GM19035 (cell line): ENCODE measurements around the gene SULF2.
"Not testable (repeated sequence)": the region's sequence is repeated elsewhere in the genome, so short reads cannot be mapped to it uniquely, and the experiment has no call there.

ENCODE experiments used
- ATAC-seq: cut with Tn5 transposase; IDR thresholded peaks from one replicate; pipeline ENCODE4 v1.9.1; 2021; ENCODE audit not compliant: unreplicated experiment

The SULF2 gene

DNA sequence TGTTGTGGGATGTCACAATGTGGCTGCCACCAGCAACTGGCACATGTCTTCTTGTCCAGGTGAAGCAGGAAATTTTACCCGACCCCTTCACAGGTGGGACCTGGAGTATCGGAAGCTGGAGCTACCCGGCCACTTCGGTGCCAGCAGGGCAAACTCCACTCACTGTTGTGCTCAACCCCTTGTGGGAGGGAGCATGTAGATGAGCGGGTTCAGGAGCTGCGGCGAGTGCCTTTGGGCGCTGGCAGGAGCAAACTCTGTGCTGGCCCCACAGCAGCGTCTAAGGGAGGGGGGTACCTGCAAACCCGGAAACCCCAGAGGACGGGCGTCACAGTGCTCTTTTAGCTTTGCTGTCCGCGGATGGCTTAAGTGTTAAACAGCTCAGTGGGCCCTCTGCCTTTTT, 20.7 kb upstream of the SULF2 start:
- no peak for ATAC-seq

DNA sequence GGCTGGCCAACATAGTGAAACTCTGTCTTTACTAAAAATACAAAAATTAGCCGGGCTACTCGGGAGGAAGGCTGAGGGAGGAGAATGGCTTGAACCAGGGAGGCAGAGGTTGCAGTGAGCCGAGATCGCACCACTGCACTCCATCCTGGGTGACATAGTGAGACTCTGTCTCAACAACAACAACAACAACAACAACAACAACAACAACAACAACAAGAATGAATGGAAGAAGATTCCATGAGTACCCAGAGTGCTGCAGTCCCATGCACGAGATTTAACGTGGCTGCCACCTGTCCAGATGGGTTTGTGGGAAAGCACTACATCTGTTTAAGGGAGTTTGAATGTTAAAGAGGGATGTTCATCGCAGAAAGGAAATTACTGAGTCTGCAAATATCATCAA, 19.7 kb upstream of the SULF2 start:
- ATAC-seq, result not testable (repeated sequence)

DNA sequence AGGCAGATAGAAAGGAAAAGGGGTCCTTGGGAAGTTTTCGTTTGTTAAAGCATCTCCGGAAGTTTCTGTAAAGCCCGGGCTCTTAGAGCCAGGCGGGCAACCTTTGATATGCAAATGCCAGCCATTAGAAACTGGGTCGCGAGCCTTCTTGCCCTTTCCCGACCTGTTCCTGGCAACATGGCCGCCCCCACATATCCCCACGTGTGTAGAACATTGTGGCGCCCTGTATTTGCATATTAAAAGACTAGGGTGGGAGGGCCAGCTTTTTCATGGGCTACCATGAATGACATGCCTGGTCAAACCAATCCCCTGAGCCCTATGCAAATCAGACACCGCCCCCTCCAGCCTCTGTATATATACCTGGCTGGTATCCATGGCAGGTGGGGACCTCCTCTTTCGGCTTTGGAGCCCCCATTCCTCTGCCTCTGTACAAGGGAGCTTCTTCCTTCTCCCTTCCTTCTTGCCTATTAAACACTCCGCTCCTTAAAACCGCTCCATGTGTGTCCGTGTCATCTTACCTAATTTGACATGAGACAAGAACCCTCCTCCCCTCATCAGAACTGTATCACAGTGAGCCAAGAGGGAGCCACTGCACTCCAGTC, 19.0 kb upstream of the SULF2 start:
- not testable (repeated sequence) for ATAC-seq

DNA sequence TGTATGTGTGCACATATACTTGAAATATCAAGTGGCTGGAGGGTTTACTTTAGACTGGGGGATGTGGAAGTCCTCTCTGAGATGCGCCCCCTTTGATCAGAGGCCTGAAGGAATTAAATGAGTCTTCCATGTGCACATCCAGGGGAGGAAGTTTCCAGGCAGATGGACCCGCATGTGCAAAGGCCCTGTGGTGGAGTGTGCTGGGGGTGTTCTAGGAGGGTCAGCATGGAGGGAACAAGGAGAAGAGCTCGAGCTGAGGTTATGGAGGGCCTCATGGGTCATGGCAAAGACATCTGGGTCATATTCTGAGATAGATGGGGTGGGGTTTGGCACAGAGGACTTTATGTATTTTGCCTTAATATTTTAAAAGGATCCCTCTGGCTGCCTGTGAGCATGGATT, 17.7 kb upstream of the SULF2 start:
- ATAC-seq, result no peak

DNA sequence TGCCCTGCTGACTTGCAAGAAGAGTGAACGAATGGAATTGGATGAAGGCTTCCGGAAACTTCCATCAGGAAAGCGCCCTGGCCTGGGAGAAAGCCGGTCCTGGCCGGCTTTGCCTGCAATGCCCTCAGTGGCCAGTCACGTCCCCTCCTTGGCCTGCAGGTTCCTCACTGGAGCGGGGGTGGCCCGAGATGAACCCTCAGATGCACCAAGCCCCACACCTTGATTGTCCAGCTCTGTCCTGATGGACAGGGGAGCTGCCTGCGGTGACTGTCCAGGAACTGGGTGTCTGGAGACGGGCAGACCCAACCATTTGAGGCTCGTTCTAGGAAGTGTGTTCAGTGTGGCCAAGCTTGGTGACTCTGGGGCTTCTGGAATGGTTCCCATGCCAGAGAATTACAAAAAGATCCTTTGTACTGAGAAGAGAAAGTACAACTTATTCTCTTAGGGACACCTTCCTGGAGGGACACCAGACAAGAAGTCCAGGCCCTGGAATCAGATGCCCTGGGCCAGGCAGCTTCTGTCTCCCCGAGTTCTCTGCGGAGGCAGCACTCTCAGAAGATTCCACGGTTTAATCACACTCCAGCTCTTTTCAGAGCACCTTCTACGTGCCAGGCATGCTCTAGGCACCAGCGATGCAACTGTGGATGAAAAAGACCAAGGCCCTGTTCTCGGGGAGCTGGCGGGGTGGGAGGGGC, 17.1 kb upstream of the SULF2 start:
- no peak for ATAC-seq

DNA sequence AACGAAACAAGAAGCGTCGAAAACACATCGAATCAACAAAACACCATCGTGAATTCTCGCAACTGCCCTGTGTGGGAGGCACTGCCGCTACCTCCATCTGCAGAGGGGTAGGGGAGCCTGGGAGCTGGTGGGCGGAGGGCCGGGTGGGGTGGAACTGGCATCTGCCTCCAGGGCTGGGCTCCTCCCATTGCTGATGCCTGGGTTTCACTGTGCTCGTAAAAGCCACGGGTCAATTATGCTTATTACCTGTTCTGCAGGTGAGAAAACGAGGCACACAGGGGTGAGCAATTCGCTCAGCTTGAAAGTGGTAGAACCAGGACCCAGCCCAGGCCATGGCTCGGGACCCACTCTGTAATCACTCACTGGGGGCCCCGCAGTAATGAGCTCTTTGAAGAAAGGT, 16.5 kb upstream of the SULF2 start:
- ATAC-seq, result no peak

DNA sequence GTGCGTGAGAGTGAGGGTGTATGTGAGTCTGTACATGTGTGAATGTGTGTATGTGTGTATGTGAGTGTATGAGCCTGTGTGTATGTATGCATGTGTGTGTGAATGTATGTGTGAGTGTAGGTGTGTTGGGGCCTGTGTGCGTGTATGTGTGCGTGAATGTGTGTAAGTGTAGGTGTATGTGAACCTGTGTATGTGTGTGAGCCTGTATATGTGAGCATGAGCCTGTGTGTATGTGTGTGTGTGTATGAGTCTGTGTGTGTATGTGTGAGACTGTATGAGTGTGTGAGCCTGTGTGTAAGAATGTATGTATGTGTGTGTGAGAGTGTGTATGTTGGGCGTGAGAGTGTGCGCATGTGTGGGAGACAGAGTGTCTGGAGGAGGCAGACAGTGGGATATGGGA, 15.8 kb upstream of the SULF2 start:
- ATAC-seq, result no peak

DNA sequence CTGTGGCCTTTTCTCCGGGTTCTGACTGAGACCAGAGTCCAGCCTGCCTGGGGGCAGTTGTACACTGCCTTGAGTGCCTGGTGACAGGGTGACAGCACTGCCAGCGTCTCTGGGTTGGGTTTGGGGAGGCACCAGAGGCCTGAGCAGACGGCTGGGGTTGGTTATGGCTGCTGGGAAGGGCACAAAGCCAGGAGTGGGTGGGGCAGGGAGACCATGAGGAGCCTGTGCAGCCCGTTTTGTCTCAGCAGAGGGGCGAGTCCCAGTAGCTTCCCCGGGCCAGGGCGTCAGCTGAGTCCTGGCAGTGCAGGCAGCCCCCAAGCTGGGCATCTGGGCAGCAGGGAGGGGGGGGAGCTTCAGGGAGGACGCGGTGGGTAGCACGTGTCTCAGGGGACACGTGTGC, 15.3 kb upstream of the SULF2 start:
- ATAC-seq, result no peak

DNA sequence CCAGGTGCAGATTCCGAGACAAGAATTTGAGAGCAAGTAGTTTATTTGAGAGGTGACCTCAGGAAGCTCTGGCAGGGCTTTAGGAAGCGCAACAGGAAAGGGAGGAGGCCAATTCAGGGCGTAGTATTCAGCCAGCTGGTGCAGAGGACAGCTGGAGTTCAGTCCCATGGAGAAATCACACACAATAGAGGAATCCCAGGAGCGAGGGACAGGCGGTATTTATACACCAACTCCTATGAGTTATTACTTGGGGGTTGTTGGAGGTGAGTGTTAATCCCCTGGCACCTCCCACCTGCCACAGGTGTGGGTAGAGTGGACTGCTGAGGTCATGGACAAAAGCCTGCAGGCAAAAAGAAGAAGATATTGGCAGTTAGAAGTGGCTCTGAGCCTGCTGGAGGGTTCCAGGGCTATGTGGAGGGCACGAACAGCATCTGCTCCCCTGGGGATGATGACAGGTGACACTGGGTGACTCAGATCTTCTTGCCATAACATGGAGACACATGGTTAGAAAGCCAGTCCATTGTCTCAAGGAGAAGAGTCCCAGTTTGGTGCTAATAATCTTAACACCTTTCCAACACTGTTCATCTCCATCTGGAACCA, 13.9 kb upstream of the SULF2 start:
- no peak for ATAC-seq

DNA sequence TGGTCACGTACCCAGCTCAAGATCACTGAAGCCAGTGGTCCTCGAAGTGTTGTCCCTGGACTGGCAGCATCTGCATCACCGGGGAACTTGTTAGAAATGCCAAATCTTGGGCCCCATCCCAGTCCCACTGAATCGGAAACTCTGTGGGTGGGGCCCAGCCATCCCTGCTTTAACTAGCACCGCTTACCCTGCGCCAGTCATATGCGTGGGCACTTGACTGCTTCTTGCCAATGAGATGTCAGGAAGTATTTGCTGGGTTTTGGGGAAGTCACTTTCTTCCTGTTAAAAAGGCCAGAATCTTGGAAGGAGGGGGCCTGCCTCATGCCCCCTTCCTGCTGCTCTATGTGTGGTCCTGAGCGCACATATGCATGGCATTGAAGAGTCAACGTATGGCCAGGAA, 11.7 kb upstream of the SULF2 start:
- ATAC-seq, result no peak

DNA sequence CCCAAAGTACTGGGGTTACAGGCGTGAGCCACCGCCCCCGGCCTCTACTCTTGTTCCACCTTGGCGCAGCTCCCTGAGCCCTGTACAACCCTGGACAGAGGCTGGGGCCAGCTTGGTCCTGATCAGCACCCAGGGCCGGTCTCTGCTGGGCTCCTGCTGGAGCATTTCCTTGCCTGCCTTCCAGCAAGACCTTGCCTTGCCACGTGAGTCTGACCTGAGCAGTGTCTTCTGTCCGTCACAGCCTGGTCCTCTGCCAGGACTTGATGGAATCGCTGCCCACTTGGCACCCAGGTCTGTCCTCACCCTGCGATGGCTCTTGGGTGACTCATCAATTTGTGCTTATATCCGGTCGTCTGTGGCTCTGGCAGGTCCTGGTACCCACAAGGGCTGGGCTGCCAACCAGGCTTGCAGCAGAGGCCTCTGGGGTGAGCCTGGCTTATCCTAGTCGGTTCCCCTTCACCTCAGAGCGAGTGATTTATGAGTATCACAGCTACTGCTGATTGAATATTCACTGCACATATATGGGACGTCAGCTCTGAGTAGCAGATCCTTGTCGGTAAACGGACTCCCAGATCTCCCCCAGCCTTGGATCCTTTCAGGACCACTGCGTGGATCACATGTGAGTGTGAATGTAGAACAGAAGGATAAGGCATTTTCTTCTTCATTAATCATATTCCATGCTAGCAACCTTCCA, 10.1 kb upstream of the SULF2 start:
- no peak for ATAC-seq

DNA sequence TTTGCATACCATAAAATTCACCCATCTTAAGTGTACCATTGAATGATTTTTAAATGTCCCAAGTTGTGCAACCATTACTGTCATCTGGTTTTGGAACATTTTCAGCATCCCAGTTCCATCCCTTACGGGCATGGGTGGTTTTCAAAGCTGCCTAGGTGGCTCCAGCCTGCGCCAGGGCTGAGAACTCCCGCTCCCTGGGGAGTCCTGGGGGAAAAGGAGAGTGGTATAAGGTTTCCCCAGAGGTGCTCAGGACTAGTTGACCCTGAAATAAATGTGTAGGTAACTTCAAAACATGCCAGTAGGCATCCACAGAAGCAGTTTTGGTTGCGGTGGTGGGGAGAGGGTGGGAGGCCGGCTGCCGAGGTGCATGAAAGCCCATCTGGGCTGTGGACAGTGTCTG, 9.0 kb upstream of the SULF2 start:
- not testable (repeated sequence) for ATAC-seq

DNA sequence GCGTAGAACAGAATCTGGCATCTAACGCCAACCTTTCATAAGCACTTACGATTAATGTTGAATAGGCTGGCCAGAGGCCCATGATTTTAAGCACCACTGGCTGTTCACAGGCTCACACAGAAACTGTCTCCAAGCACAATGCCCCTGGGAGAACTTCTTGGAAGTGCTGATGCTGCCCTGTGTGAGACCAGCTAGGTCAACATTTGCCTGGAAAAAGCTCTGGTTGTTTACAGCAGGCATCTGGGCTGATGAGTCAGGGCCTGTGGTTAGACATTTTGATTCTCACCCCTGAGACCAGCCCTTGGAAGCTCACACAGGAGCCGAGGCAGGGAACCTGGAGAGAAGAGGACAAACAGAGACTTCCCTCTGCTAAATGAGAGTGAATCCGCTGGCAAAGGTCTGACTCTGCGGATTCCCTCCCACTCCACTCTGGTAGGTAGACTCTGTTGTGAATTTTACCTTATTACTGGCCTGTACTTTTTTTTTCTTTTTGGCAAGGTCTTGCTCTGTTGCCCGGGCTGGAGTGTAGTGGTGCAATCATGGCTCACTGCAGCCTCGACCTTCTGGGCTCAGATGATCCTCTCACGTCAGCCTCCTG, 6.8 kb upstream of the SULF2 start:
- no peak for ATAC-seq

DNA sequence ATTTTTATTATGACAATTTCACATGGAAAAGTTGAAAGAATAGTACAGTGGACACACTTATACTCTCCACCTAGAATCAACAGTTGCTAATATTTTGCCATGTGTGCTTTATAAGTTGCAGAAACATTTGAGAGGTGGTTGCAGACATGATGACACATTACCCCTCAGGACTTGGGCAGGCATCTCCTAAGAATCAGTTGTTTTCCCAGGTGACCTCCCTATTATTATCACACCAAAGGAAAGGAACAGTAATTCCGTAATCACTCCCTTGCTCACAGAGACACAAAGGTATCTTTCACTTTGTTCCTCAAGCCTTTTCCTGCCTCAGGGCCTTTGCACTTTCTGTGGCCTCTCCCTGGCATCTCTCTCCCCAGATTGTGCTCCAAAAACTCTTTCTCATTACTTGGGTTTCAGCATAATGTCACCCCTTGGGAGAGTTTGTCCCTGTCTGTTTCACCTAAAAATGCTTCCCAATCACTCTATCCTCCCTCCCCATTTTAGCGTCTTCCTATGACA, 5.9 kb upstream of the SULF2 start:
- no peak for ATAC-seq

DNA sequence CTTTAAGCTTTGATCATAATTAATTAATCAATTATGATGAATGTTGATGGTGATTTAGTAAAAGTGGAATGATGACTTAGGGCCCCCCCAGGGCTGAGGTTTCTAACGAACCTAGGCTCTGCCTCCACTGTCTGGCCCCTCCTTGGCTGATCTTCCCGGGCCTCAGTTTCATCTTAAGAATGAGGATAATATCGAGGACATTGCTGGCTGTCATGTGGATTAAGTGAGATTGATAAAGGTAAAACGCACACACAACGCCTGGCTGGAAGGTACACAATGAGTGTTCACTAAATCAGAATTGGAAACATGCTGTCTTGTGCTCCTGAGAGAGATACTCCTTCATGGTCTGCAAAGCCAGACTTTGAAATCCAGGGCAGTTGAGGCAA, 5.3 kb upstream of the SULF2 start:
- ATAC-seq, result no peak

DNA sequence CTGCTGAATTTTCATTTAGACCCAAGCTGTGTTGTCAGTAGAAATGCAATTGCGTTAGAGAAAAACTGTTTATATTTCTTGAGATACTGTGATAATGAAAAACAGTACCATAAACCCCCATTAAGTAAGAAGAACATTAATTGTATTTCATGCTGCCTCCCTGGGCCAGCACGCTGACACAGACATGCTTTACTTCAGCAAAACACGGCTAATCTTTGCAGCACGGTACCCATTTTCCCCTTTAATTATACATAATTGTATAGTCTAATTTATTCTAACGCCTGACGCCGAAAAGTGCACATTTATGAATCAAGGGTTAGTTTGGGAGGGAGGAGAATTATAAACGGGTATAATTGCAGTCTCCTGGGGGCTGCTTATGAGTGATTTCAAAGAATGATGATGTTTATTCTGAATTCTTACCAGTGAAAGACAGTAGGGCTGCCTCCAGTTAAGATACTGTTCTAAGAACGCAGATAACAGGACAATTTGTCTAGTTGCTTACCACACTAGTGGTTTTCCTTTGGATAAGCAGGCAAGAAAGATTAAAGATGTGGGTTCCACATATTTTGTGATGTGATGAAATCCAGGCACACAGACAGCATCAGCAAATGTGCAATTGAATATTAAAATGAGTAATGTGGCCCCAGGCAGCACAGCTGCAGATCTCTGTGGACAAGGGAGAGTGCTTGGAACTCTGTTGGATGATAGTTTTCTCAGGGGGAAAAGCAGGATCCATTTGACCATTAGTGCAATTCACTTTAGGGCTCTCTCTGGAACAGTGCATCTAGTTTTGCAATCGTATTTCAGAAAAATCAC, 4.7 kb upstream of the SULF2 start:
- ATAC-seq, result no peak

DNA sequence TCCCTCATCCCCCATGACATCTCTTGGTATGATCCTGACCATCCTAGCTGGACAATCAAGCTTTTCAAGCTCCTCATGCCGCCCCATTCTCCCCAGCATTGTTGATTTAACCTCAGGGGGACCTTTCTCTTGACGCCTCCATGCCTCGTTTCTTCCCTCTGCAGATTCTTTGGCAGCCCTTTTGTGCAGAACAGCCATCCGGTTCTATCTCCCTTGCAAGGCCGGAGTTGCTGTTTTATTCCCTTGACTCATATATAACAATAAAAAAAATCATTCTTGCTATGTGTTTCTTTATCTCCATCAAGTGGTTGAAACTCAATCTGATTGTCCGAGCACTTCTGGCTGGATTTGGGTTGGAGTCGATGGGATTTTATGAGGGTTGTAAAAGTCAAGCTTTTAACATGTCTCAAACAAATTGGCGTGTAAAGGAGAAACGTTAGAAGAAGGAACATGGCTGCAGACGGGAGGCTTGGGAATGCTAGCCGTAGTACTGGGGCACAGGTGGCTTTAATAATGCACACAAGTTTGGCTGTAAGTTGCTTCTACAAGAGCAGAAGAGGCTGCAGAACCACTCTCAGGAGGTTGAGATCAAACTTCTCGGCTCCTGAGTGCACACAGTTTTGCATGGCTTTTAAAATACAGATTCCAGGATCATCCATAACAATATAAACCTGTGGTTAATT, 3.9 kb upstream of the SULF2 start:
- ATAC-seq, result no peak

DNA sequence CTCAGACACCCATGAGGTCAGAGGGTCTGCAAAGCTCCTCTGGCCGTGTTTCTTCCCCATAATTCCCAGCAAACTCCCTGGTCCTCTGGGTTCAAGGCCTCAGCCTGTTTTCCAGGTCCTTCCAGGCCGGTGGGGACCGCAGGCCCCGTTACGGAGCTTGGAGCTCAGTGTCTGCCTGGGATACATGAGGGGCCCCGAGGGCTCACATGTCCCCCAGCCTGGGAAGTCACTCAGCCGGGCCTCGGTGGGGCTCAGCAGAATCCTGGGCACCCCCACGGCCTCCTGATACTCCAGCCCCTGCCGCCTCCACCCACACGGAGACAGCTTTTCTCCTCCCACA, 3.4 kb upstream of the SULF2 start:
- no peak for ATAC-seq

DNA sequence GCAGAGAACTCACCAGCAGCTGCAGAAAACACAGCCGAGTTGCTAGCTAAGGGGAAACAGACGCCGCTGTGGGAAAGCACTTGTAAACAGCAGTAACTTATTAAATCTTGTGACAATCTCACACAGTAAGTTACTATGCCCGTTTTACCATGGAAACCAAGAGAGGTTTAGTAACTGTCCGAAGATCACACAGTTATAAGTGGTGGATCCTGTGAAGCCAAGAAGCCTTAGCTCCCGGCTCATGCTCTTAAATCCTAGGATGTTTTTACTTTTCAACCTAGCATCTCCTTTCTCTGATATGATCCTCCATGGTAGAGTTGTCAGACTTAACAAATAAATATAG, 1.5 kb upstream of the SULF2 start:
- ATAC-seq, result no peak
